Germinal center (tissue), 1 donor: ENCODE measurements around the gene PPP1R16B.
A peak's percentile ranks its signal among the peaks of the same experiment; 100 is the strongest.
"Not testable (repeated sequence)": the region's sequence is repeated elsewhere in the genome, so short reads cannot be mapped to it uniquely, and the experiment has no call there.

Source experiments
- DNase-seq: peaks from one replicate; pipeline ENCODE4 v3.0.0; 2012; ENCODE audit warnings: mixed read lengths, low spot score

Gene PPP1R16B

DNA sequence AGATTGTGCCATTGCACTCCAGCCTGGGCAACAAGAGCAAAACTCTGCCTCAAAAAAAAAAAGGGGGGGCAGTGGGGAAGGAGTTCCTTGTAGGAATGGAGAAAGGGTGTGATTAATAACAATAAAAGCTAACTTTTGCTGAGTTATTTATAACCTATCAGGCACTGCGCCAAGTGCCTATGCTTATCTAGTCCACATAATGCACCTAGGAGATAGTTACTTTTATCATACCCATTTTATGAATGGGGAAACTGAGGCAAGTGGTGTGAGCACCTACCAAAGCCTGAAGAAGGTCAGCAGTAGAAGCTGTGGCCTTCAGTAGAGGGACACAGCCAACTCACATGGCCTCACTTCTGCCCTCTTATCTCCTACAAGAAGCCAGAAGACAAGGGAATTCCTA lies 13.6 kb upstream of the PPP1R16B start:
- no peak for DNase-seq

GRCh38 chr20:38794057-38794456 lies 11.4 kb upstream of the PPP1R16B start:
- DNase-seq: not testable (repeated sequence)

GRCh38 chr20:38798266-38798665 lies 7.2 kb upstream of the PPP1R16B start:
- no peak for DNase-seq

DNA sequence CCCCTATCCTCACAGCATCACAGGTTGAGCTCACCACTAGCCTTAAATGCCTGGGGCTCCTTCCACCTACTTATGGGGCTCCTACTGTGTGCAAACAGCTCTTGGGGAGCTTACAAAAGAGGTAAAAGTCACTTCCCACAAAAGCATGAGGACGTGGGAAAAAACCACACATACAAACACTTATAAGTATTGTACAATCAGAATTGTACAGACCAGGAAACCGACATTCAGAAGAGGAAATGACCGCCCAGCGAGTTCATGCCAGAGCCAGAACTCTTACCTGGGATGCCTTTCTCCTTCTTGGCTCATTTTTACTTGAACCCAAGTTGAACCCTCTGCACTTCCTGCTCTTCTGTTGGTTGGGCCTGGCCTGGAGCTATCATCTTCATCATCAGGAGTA lies 6.3 kb upstream of the PPP1R16B start:
- DNase-seq: no peak

DNA sequence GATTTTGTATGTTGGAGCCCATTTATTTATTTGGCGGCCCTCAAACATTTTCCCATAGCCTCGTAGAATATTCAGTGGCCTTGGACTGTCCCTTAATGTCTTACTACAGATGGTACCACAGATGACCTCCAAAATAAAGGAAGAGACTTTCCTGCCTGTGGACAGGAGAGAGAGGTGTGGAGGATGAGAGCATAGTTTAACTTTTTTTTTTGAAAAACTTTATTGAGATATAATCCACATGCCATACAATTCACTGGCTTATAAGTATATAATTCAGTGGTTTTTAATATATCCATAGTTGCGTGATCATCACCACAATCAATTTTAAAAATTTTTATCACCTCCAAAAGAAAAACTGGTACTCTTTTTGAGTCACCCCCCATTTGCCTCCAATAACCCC lies 4.6 kb upstream of the PPP1R16B start:
- no peak for DNase-seq

GRCh38 chr20:38804221-38804620 lies 1.3 kb upstream of the PPP1R16B start:
- DNase-seq: no peak

DNA sequence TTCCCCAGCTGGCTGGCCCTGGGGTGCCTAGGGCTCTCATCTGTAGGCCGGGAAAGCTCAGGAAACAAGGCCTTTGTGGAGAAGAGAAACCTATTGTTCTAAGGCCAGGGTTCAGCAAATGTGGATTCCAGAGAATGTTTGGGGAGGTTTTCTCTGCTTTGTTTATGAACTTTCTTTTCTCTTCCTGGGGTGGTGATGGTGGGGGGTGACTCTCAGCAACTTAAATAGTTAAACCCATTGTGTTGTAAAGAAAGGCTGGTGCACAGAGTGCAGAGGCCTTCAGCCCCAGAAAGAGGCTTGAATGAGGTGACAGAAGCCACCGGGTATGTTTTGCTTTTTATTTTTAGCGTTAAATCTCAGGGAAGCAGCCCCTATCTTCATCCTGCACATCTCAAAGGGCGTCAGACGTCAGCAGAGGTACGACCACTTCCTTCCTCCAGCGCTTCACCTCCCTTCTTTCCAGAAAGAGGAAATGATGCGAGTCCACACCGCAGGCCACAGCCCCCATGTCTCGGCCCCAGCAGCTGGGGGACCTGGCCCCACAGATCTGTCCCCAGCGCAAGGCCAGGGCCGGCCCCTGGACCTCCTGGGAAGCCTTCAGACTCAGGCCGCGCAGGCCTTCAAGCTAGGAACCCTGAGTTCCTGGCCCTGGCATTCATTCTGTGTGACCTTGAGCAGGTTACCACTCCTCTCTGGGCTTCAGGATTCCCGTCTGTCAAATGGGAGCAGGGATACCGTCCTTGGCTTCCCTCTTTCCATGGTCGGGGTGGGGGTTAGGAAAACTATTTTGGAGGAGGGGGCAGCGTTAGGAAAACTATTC lies 605 bp upstream of the PPP1R16B start:
- peak; percentile 36 for DNase-seq

DNA sequence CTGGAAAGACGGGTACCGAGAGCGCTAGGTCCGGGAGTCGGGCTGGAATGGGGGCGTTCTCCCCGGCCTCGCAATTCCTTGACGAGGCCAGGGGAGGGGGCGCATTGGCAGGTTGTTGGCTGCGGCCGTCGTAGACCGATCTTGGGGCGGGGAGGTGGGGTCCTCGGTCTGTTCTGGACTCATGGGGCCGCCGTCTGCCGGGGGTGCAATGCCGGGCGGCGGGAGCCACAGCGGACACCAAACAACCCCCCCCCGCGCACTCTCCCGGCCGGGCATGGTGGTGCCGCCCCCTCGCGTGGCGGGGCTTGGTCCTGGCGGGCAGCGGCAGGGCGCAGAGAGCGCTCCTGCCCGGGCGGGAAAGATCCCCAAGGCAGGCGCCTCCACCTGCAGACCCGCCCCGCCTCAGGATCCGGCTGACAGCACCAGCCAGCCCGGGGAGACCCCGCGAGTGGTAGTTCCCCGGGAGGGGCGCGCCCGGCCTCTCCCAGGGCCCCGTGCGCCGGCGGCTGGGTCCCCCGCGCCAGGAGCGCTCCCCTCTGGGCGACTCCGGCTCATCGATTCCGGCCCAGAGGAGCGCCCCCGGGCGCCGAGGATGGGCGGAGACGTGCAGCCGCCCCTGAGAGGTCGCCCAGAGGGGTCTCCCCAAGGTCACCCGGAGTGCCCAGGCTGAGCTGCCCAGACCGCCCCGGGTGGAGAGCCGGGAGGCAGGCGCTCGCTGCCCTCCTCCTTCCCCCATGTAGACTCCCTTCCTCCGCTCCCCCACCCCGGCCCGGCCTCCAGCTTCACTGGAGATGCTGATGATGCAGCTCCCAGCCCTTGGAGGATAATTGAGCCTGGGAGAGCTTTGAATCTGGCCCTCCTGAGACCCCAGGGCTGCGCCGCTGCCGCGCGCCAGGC lies 709 bp downstream of the PPP1R16B start:
- DNase-seq: peak; percentile 43

- peak; percentile 21 for DNase-seq
Observed at GRCh38 chr20:38806855-38807655, 1.6 kb downstream of the PPP1R16B start.

- no peak for DNase-seq
Observed at GRCh38 chr20:38809942-38810341, 4.4 kb downstream of the PPP1R16B start.

DNA sequence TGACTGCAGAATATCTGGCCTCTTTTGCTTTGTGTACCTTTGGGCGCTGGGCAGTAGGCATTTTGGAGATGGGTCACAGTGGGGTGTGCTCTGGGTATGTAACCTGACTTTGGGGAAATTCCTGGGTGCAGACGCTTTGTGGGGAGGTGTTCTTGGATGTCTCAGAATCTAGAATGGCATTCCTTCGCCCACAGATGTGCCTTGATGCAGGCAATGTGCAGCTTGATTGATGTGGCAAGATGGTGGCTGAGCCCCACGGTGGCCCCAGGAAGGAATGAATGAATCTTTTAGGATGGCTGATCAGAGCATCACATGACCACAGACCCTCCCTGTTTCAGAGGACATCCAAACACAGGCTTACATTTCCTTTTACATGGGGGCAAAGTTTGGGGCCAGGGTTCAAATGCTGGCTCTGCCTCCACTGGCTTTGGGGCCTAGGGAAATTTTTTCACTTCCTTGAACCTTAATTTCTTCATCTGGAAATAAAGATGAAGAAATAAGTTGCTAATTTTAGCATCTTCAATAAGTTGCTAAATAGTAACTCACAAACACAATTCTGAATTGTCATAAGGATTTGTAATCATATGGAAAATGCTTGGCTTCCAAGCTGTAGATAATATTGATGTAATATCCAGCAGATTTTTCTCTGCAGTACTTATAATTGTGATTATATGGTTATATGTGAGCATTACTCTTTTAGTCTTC lies 5.6 kb downstream of the PPP1R16B start:
- no peak for DNase-seq

- no peak for DNase-seq
Observed at GRCh38 chr20:38811769-38812168, 6.3 kb downstream of the PPP1R16B start.

GRCh38 chr20:38812182-38812581 lies 6.7 kb downstream of the PPP1R16B start:
- peak; percentile 28 for DNase-seq

- no peak for DNase-seq
Observed at GRCh38 chr20:38812709-38813573, 7.4 kb downstream of the PPP1R16B start.

DNA sequence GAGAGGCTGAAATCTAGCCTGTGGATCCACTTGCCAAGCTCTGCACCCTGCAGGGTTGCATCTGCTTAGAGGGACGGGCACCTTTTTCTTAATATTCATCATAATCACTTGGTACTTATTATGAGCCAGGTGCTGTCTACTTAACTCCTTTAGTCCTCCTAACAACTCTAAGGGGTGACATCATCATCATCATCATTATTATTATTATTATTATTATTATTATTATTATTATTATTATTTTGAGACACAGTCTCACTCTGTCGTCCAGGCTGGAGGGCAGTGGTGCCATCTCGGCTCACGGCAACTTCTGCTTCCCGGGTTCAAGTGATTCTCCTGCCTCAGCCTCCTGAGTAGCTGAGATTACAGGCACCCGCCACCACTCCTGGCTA lies 8.1 kb downstream of the PPP1R16B start:
- not testable (repeated sequence) for DNase-seq

GRCh38 chr20:38815446-38815845 lies 9.9 kb downstream of the PPP1R16B start:
- no peak for DNase-seq

GRCh38 chr20:38818113-38819065 lies 12.9 kb downstream of the PPP1R16B start:
- DNase-seq: no peak

DNA sequence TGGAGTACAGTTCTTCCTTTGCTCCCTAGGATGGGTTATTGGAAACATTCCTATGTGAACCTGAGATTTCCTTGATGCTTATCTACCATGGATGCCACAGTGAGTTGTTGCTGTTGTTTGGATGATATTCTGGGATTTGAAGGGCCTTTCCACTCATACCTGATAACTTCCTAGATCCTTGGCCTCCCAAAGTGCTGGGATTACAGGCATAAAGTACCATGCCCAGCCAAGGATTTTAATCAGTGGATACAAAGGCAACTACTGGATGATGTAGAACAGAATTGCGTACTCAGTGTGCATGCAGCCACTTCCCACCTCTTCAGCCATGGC lies 20.0 kb downstream of the PPP1R16B start:
- no peak for DNase-seq

DNA sequence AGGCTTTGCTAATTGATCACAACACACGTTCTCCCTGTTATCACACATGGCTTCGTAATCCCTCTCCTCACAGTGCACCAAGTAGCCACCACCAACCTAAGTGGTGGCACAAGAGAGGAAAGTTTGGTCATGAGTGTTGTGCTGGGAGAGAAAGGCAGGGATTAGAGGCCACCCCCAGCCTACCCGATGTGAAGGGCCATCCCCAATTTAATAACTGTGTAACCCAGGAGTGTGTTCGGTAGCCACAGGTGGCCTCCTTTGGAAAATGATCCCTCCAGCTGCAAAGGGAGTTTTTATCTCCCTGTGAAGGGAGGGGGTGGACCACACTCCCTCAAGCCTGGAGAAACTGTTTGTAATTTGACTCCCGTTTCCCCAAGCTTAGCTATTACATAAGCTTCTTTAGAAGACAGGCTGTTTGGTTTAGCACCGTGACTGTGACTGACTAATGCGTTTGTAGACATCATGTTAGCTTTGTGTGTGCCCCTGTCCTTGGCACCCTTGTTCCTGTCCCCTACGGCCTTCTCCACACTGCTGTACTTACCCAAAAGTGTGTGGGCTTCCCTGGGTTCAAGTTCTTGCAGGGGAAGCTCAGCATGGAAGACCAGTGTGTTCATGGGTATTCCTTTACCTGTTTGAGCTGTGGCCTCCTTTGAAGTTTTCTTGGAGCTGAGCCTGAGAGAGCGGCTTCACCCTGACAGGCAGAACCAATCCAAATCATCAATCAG lies 20.6 kb downstream of the PPP1R16B start:
- no peak for DNase-seq
